Measurements from ENCODE around the gene BCL11B.

BCL11B gene

GRCh38 chr14:99246536-99247097 lies 25.4 kb downstream of the BCL11B start:
- Histone ChIP-seq H3K4me1 (ENCODE audit: insufficient read depth, low read length, severe bottlenecking) (no peaks in the 10 kb centered on the region), H3K36me3 (ENCODE audit: insufficient read depth, low read length) (no peaks in the 10 kb centered on the region), H3K27ac (ENCODE audit: low read depth, low read length, poor library complexity, severe bottlenecking) (no peak overlapping the region), H3K9me3 (ENCODE audit: low read length) (no peaks in the 10 kb centered on the region), H3F3A (ENCODE audit: insufficient read depth, low read length) (no peaks in the 10 kb centered on the region), H3K9ac (ENCODE audit: low read length) (no peak overlapping the region), H3K4me2 (ENCODE audit: low read length) (no peak overlapping the region), H3K27me3 (ENCODE audit: insufficient read depth, low read length) (no peaks in the 10 kb centered on the region), H3K79me2 (ENCODE audit: insufficient read depth, low read length) (no peaks in the 10 kb centered on the region), H3K9me2 (ENCODE audit: low read depth, low read length) (no peaks in the 10 kb centered on the region), H4K20me1 (ENCODE audit: insufficient read depth, low read length) (no peaks in the 10 kb centered on the region), H2AFZ (ENCODE audit: low read length) (no peak overlapping the region), H3K4me3 (ENCODE audit: low read depth, low read length, poor library complexity, severe bottlenecking) (no peak overlapping the region)
- no peak for TF ChIP-seq CTCF (IDR thresholded peaks at IDR 0.05; ENCODE audit: low read length)
- TF ChIP-seq EZH2 (IDR thresholded peaks at IDR 0.05; ENCODE audit: borderline replicate concordance, low read length): no peak

GRCh38 chr14:99245564-99246511 lies 26.2 kb downstream of the BCL11B start:
- H3F3A ChIP-seq (ENCODE audit: insufficient read depth, low read length): no peaks in the 10 kb centered on the region
- no peak overlapping the region for H3K4me2 ChIP-seq (ENCODE audit: low read length)
- H2AFZ ChIP-seq (ENCODE audit: low read length): no peak overlapping the region
- no peaks in the 10 kb centered on the region for H3K4me1 ChIP-seq (ENCODE audit: insufficient read depth, low read length, severe bottlenecking)
- H3K4me3 ChIP-seq (ENCODE audit: low read depth, low read length, poor library complexity, severe bottlenecking): no peak overlapping the region
- H3K9me3 ChIP-seq (ENCODE audit: low read length): no peaks in the 10 kb centered on the region
- no peaks in the 10 kb centered on the region for H4K20me1 ChIP-seq (ENCODE audit: insufficient read depth, low read length)
- H3K9me2 ChIP-seq (ENCODE audit: low read depth, low read length): no peaks in the 10 kb centered on the region
- H3K27ac ChIP-seq (ENCODE audit: low read depth, low read length, poor library complexity, severe bottlenecking): no peak overlapping the region
- H3K36me3 ChIP-seq (ENCODE audit: insufficient read depth, low read length): no peaks in the 10 kb centered on the region
- H3K79me2 ChIP-seq (ENCODE audit: insufficient read depth, low read length): no peaks in the 10 kb centered on the region
- no peak overlapping the region for H3K9ac ChIP-seq (ENCODE audit: low read length)
- TF ChIP-seq EZH2 (IDR thresholded peaks at IDR 0.05; ENCODE audit: borderline replicate concordance, low read length): no peak
- no peak for TF ChIP-seq CTCF (IDR thresholded peaks at IDR 0.05; ENCODE audit: low read length)
- H3K27me3 ChIP-seq (ENCODE audit: insufficient read depth, low read length): no peaks in the 10 kb centered on the region

GRCh38 chr14:99244941-99245563 lies 26.9 kb downstream of the BCL11B start:
- no peaks in the 10 kb centered on the region for H3K79me2 ChIP-seq (ENCODE audit: insufficient read depth, low read length)
- H3K9me2 ChIP-seq (ENCODE audit: low read depth, low read length): no peaks in the 10 kb centered on the region
- no peaks in the 10 kb centered on the region for H3K36me3 ChIP-seq (ENCODE audit: insufficient read depth, low read length)
- no peak overlapping the region for H2AFZ ChIP-seq (ENCODE audit: low read length)
- TF ChIP-seq CTCF (IDR thresholded peaks at IDR 0.05; ENCODE audit: low read length) (no peak), EZH2 (IDR thresholded peaks at IDR 0.05; ENCODE audit: borderline replicate concordance, low read length) (no peak)
- H3K27ac ChIP-seq (ENCODE audit: low read depth, low read length, poor library complexity, severe bottlenecking): no peak overlapping the region
- H3K27me3 ChIP-seq (ENCODE audit: insufficient read depth, low read length): no peaks in the 10 kb centered on the region
- H3F3A ChIP-seq (ENCODE audit: insufficient read depth, low read length): no peaks in the 10 kb centered on the region
- no peaks in the 10 kb centered on the region for H3K9me3 ChIP-seq (ENCODE audit: low read length)
- H3K9ac ChIP-seq (ENCODE audit: low read length): no peak overlapping the region
- no peak overlapping the region for H3K4me2 ChIP-seq (ENCODE audit: low read length)
- H4K20me1 ChIP-seq (ENCODE audit: insufficient read depth, low read length): no peaks in the 10 kb centered on the region
- no peaks in the 10 kb centered on the region for H3K4me1 ChIP-seq (ENCODE audit: insufficient read depth, low read length, severe bottlenecking)
- H3K4me3 ChIP-seq (ENCODE audit: low read depth, low read length, poor library complexity, severe bottlenecking): no peak overlapping the region
